Ishikawa (cell line): ENCODE measurements around the gene LRRC32.

Source experiments
- CEBPB ChIP-seq: IDR thresholded peaks from 2 replicates; pipeline ENCODE4 v1.6.1; 2012
- CREB1 ChIP-seq: IDR thresholded peaks from 2 replicates; pipeline ENCODE4 v1.6.1; 2012; ENCODE audit warnings: low read depth
- EGR1 ChIP-seq: IDR thresholded peaks from 2 replicates; pipeline ENCODE4 v1.6.1; 2012
- EP300 ChIP-seq: IDR thresholded peaks from 2 replicates; pipeline ENCODE4 v1.6.1; 2012; ENCODE audit warnings: borderline replicate concordance
- FOXM1 ChIP-seq: IDR thresholded peaks from 2 replicates; pipeline ENCODE4 v1.6.1; 2012; ENCODE audit warnings: low read depth, borderline replicate concordance
- NFIC ChIP-seq: IDR thresholded peaks from 2 replicates; pipeline ENCODE4 v1.6.1; 2012
- RAD21 ChIP-seq: IDR thresholded peaks from 2 replicates; pipeline ENCODE4 v1.6.1; 2012; ENCODE audit warnings: low read depth
- TAF1 ChIP-seq: IDR thresholded peaks from 2 replicates; pipeline ENCODE4 v1.6.1; 2012; ENCODE audit warnings: low read depth, mild to moderate bottlenecking
- TCF12 ChIP-seq: IDR thresholded peaks from 2 replicates; pipeline ENCODE4 v1.6.1; 2012; ENCODE audit warnings: low read depth
- TEAD4 ChIP-seq: IDR thresholded peaks from 2 replicates; pipeline ENCODE4 v1.6.1; 2012
- YY1 ChIP-seq: IDR thresholded peaks from 2 replicates; pipeline ENCODE4 v1.6.1; 2012; ENCODE audit warnings: low read depth
- ZBTB7A ChIP-seq: IDR thresholded peaks from 2 replicates; pipeline ENCODE4 v1.6.1; 2012; ENCODE audit warnings: low read depth
- TF ChIP-seq, protein P1 (sequence below): IDR thresholded peaks from 2 replicates; pipeline ENCODE4 v1.6.1; 2012
- TF ChIP-seq, protein P2 (sequence below): IDR thresholded peaks from 2 replicates; pipeline ENCODE4 v1.6.1; 2012; ENCODE audit warnings: low read depth, mild to moderate bottlenecking
- TF ChIP-seq, protein P3 (sequence below): IDR thresholded peaks from 2 replicates; pipeline ENCODE4 v1.6.1; 2012

Gene LRRC32

GRCh38 chr11:76665921-76666351 lies 4.6 kb downstream of the LRRC32 start:
- TF ChIP-seq CEBPB: no peak
- no peak for TF ChIP-seq NFIC
- no peak for TF ChIP-seq FOXM1
- TF ChIP-seq, protein P1, sequence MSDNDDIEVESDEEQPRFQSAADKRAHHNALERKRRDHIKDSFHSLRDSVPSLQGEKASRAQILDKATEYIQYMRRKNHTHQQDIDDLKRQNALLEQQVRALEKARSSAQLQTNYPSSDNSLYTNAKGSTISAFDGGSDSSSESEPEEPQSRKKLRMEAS: no peak
- TF ChIP-seq TEAD4: no peak
- no peak for TF ChIP-seq TAF1
- TF ChIP-seq TCF12: no peak
- TF ChIP-seq RAD21: no peak
- no peak for TF ChIP-seq CREB1
- TF ChIP-seq, protein P2, sequence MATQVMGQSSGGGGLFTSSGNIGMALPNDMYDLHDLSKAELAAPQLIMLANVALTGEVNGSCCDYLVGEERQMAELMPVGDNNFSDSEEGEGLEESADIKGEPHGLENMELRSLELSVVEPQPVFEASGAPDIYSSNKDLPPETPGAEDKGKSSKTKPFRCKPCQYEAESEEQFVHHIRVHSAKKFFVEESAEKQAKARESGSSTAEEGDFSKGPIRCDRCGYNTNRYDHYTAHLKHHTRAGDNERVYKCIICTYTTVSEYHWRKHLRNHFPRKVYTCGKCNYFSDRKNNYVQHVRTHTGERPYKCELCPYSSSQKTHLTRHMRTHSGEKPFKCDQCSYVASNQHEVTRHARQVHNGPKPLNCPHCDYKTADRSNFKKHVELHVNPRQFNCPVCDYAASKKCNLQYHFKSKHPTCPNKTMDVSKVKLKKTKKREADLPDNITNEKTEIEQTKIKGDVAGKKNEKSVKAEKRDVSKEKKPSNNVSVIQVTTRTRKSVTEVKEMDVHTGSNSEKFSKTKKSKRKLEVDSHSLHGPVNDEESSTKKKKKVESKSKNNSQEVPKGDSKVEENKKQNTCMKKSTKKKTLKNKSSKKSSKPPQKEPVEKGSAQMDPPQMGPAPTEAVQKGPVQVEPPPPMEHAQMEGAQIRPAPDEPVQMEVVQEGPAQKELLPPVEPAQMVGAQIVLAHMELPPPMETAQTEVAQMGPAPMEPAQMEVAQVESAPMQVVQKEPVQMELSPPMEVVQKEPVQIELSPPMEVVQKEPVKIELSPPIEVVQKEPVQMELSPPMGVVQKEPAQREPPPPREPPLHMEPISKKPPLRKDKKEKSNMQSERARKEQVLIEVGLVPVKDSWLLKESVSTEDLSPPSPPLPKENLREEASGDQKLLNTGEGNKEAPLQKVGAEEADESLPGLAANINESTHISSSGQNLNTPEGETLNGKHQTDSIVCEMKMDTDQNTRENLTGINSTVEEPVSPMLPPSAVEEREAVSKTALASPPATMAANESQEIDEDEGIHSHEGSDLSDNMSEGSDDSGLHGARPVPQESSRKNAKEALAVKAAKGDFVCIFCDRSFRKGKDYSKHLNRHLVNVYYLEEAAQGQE: no peak
- TF ChIP-seq, protein P3, sequence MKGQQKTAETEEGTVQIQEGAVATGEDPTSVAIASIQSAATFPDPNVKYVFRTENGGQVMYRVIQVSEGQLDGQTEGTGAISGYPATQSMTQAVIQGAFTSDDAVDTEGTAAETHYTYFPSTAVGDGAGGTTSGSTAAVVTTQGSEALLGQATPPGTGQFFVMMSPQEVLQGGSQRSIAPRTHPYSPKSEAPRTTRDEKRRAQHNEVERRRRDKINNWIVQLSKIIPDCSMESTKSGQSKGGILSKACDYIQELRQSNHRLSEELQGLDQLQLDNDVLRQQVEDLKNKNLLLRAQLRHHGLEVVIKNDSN: no peak
- no peak for TF ChIP-seq EGR1
- no peak for TF ChIP-seq YY1
- no peak for TF ChIP-seq ZBTB7A
- no peak for TF ChIP-seq EP300

GRCh38 chr11:76665172-76665571 lies 5.4 kb downstream of the LRRC32 start:
- no peak for TF ChIP-seq EGR1
- TF ChIP-seq NFIC: no peak
- TF ChIP-seq RAD21: no peak
- no peak for TF ChIP-seq FOXM1

DNA sequence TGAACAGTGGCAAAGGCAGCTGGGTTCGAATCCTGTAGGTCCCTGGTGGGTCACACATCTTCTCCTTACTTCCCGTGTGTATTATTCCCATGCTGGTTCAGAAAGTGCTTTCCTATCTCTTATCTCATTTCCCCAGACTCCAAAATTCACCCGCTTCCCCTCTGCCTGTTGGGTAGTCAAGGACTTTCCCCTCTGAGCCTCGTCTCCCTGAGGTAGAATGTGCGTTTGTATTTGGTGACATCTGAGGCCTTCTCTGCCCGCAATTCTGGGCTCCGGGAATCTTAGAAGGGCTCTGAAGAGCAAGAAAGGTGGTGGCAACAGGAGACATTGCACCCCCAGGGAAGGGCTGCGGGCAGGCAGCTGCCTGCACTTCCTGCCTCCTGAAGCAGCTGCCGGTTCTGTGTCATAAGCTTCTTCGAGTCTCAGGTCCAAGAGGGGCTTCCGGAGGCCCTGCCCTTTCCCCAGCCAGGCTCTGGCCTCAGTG lies 5.9 kb downstream of the LRRC32 start:
- no peak for TF ChIP-seq ZBTB7A
- TF ChIP-seq, protein P2: no peak
- TF ChIP-seq YY1: no peak
- TF ChIP-seq, protein P3: no peak
- no peak for TF ChIP-seq CREB1
- no peak for TF ChIP-seq RAD21
- no peak for TF ChIP-seq TCF12
- no peak for TF ChIP-seq TEAD4
- TF ChIP-seq, protein P1: no peak

- TF ChIP-seq, protein P3: no peak
Observed at GRCh38 chr11:76663912-76664440, 6.6 kb downstream of the LRRC32 start.

GRCh38 chr11:76663486-76663810 lies 7.1 kb downstream of the LRRC32 start:
- TF ChIP-seq, protein P1: no peak
- TF ChIP-seq ZBTB7A (no peak), FOXM1 (no peak), TCF12 (no peak), TAF1 (no peak), EGR1 (no peak), TEAD4 (no peak), YY1 (no peak), CREB1 (no peak), CEBPB (no peak), RAD21 (no peak), EP300 (no peak), NFIC (no peak)
- TF ChIP-seq, protein P2: no peak
- TF ChIP-seq, protein P3: no peak
